H1 (cell line): Measurements from ENCODE around the gene AGAP1. TPM values are rescaled to one million over a fixed set of nuclear protein-coding genes. Genes with fewer than 3 reads are reported as not detected.

Source experiments
- CTCF ChIA-PET: fragments of 300-600 bp; sonication (Branson Sonifier 250); formaldehyde crosslinking; loops from one replicate; lab custom pipeline; 2021; ENCODE audit not compliant: partially characterized antibody; lab: Charles Lee
- POLR2A ChIA-PET: fragments of 300-600 bp; sonication (Branson Sonifier 250); formaldehyde crosslinking; loops from one replicate; lab custom pipeline; 2021; ENCODE audit warnings: inconsistent platforms; ENCODE audit not compliant: partially characterized antibody; lab: Charles Lee
- DNase-seq, 2 experiments: peaks; one replicate each; pipeline versions ENCODE4 v3.0.0 to v3.0.0-alpha.2; 2010 to 2022; ENCODE audit warnings: low spot score in 2 of 2, low read depth in 1 of 2, mixed read lengths in 1 of 2
- FAIRE-seq: peaks from 2 replicates; lab custom pipeline; 2011; peaks lifted over from hg19 to GRCh38; lab: Jason Lieb, UNC
- H2AFZ ChIP-seq: 2 replicates; pipeline ENCODE4 v1.8.1; 2012; ENCODE audit warnings: low read length, inconsistent platforms
- H2AK5ac ChIP-seq: 2 replicates; pipeline ENCODE4 v1.6.1; 2013; ENCODE audit warnings: low read depth, low read length
- H2BK120ac ChIP-seq: replicated peaks from 2 replicates; pipeline ENCODE3; 2013; ENCODE audit warnings: low read depth, low read length, inconsistent platforms
- H2BK12ac ChIP-seq: 2 replicates; pipeline ENCODE4 v1.6.1; 2013; ENCODE audit warnings: low read depth, low read length
- H2BK15ac ChIP-seq: 2 replicates; pipeline ENCODE4 v1.6.1; 2013; ENCODE audit warnings: low read length
- H2BK20ac ChIP-seq: 2 replicates; pipeline ENCODE4 v1.6.1; 2013; ENCODE audit warnings: low read length
- H2BK5ac ChIP-seq: 2 replicates; pipeline ENCODE4 v1.6.1; 2013; ENCODE audit warnings: low read depth, low read length
- H3K14ac ChIP-seq: 2 replicates; pipeline ENCODE4 v1.6.1; 2013; ENCODE audit warnings: inconsistent platforms; ENCODE audit not compliant: insufficient read length
- H3K18ac ChIP-seq: 2 replicates; pipeline ENCODE4 v1.6.1; 2013; ENCODE audit warnings: low read length; ENCODE audit errors: extremely low read depth
- H3K23ac ChIP-seq: 2 replicates; pipeline ENCODE4 v1.6.1; 2013; ENCODE audit warnings: inconsistent platforms; ENCODE audit not compliant: insufficient read length
- H3K23me2 ChIP-seq: 2 replicates; pipeline ENCODE4 v1.6.1; 2013; ENCODE audit warnings: low read depth, low read length
- H3K27ac ChIP-seq: 2 replicates; pipeline ENCODE4 v1.6.1; 2011; ENCODE audit warnings: low read depth, low read length, inconsistent platforms
- H3K27me3 ChIP-seq, 4 experiments: replicated peaks in 1 of 4; 1 replicate in 1 of 4; 2 replicates in 3 of 4; pipeline versions ENCODE4 v1.6.1 to v1.8.1; 2011 to 2013; ENCODE audit warnings: low read length in 3 of 4, mild to moderate bottlenecking in 3 of 4, inconsistent platforms in 2 of 4, mixed read lengths in 2 of 4, moderate library complexity in 1 of 4; ENCODE audit not compliant: control insufficient read depth in 3 of 4, insufficient read depth in 3 of 4; ENCODE audit errors: extremely low read depth in 1 of 4
- H3K36me3 ChIP-seq, 4 experiments: 2 replicates each; pipeline versions ENCODE4 v1.6.1 to v1.8.1; 2011 to 2013; ENCODE audit warnings: mild to moderate bottlenecking in 4 of 4, low read length in 3 of 4, moderate library complexity in 2 of 4, control low read depth in 1 of 4, inconsistent platforms in 1 of 4; ENCODE audit not compliant: insufficient read depth in 4 of 4, control insufficient read depth in 2 of 4
- H3K4ac ChIP-seq: replicated peaks from 2 replicates; pipeline ENCODE3; 2013; ENCODE audit warnings: low read length, low read depth, mixed read lengths, inconsistent platforms; ENCODE audit not compliant: insufficient read length
- H3K4me1 ChIP-seq, 4 experiments: replicated peaks in 1 of 4; 1 replicate in 1 of 4; 2 replicates in 3 of 4; pipeline versions ENCODE4 v1.6.1 to v1.8.1; 2011 to 2013; ENCODE audit warnings: low read length in 3 of 4, inconsistent platforms in 2 of 4, mixed read lengths in 1 of 4; ENCODE audit not compliant: insufficient read depth in 4 of 4, control insufficient read depth in 3 of 4
- H3K4me2 ChIP-seq, 2 experiments: 2 replicates each; pipeline versions ENCODE4 v1.6.1 to v1.8.1; 2011 to 2013; ENCODE audit warnings: low read depth in 2 of 2, low read length in 2 of 2, control low read depth in 1 of 2, inconsistent platforms in 1 of 2, mild to moderate bottlenecking in 1 of 2; ENCODE audit not compliant: insufficient read depth in 1 of 2
- H3K4me3 ChIP-seq, 4 experiments: fragments of 200-600, 300-600 bp in 1 of 4; sonication (generic), shearing (Covaris generic), sonication (Bioruptor Twin) in 1 of 4; 2 replicates each; pipeline versions ENCODE4 v1.5.1 to v1.8.1; 2011 to 2016; ENCODE audit warnings: low read length in 4 of 4, low read depth in 3 of 4, control low read depth in 2 of 4, inconsistent platforms in 2 of 4, mild to moderate bottlenecking in 2 of 4, mixed read lengths in 1 of 4, moderate library complexity in 1 of 4; ENCODE audit not compliant: insufficient read depth in 2 of 4; ENCODE audit errors: extremely low read depth in 1 of 4
- H3K56ac ChIP-seq: replicated peaks from 2 replicates; pipeline ENCODE3; 2013; ENCODE audit warnings: low read depth, mild to moderate bottlenecking, mixed read lengths, low read length, inconsistent platforms; ENCODE audit not compliant: insufficient read length
- H3K79me1 ChIP-seq: 2 replicates; pipeline ENCODE4 v1.6.1; 2013; ENCODE audit warnings: low read depth, low read length, control low read depth
- H3K79me2 ChIP-seq, 2 experiments: 2 replicates each; pipeline versions ENCODE4 v1.6.1 to v1.8.1; 2012 to 2013; ENCODE audit warnings: low read length in 2 of 2, mild to moderate bottlenecking in 2 of 2, inconsistent platforms in 1 of 2; ENCODE audit not compliant: insufficient read depth in 2 of 2, control insufficient read depth in 1 of 2
- H3K9ac ChIP-seq, 4 experiments: replicated peaks in 1 of 4; 1 replicate in 1 of 4; 2 replicates in 3 of 4; pipeline versions ENCODE4 v1.6.1 to v1.8.1; 2011 to 2013; ENCODE audit warnings: low read depth in 3 of 4, low read length in 3 of 4, control low read depth in 2 of 4, mild to moderate bottlenecking in 2 of 4, moderate library complexity in 2 of 4, inconsistent platforms in 1 of 4; ENCODE audit errors: extremely low read depth in 1 of 4
- H3K9me3 ChIP-seq, 2 experiments: 2 replicates each; pipeline versions ENCODE4 v1.6.1 to v1.8.1; 2012 to 2013; ENCODE audit warnings: mild to moderate bottlenecking in 2 of 2, moderate library complexity in 2 of 2, control low read depth in 1 of 2, inconsistent platforms in 1 of 2, low read depth in 1 of 2, low read length in 1 of 2, mixed read lengths in 1 of 2; ENCODE audit not compliant: insufficient read depth in 2 of 2
- H4K20me1 ChIP-seq, 2 experiments: replicated peaks in 1 of 2; 2 replicates each; pipeline versions ENCODE3 to v1.8.1; 2011 to 2013; ENCODE audit warnings: inconsistent platforms in 2 of 2, low read length in 2 of 2, mild to moderate bottlenecking in 1 of 2; ENCODE audit not compliant: insufficient read depth in 2 of 2, control insufficient read depth in 1 of 2
- H4K5ac ChIP-seq: 2 replicates; pipeline ENCODE4 v1.6.1; 2013; ENCODE audit warnings: low read length, low read depth, mixed read lengths, inconsistent platforms; ENCODE audit not compliant: insufficient read length
- H4K8ac ChIP-seq: 2 replicates; pipeline ENCODE4 v1.8.0; 2013; ENCODE audit warnings: mild to moderate bottlenecking, moderate library complexity, low read length, inconsistent platforms; ENCODE audit not compliant: insufficient read depth; ENCODE audit errors: extremely low read depth
- H4K91ac ChIP-seq: replicated peaks from 2 replicates; pipeline ENCODE3; 2013; ENCODE audit warnings: low read length, mixed read lengths, inconsistent platforms; ENCODE audit not compliant: insufficient read length
- BRCA1 ChIP-seq: IDR thresholded peaks from 2 replicates; pipeline ENCODE4 v1.6.1; 2012; ENCODE audit warnings: low read depth, low read length, improper control_type of control experiment
- E2F6 ChIP-seq: IDR thresholded peaks from 2 replicates; pipeline ENCODE4 v1.6.1; 2012; ENCODE audit warnings: inconsistent platforms
- KDM1A ChIP-seq: fragments of 200-600, 300-600 bp; sonication (generic); IDR thresholded peaks from 2 replicates; pipeline ENCODE4 v1.7.1; 2016; ENCODE audit warnings: mild to moderate bottlenecking, low read length, borderline replicate concordance
- RNF2 ChIP-seq: fragments of 200-900, 300-1000 bp; sonication (generic); IDR thresholded peaks from 2 replicates; pipeline ENCODE4 v1.7.1; 2016; ENCODE audit warnings: borderline replicate concordance, low read depth, mild to moderate bottlenecking, antibody characterized with exemption, low read length; ENCODE audit not compliant: poor library complexity, severe bottlenecking; ENCODE audit errors: missing control alignments
- WGBS, 2 experiments: shearing (Covaris generic) in 1 of 2; methylation state at CpG; one replicate each; pipeline versions ENCODE4 v1.1.6 to v1.1.7; 2013 to 2015; ENCODE audit warnings: low lambda C conversion rate in 2 of 2, mixed read lengths in 2 of 2, inconsistent platforms in 1 of 2, low coverage in 1 of 2, missing lambda C conversion rate in 1 of 2; ENCODE audit not compliant: insufficient replicate concordance in 2 of 2, insufficient coverage in 1 of 2, insufficient read length in 1 of 2; ENCODE audit errors: extremely low coverage in 1 of 2, missing lambda C conversion rate in 1 of 2; 5-methylcytosine and 5-hydroxymethylcytosine counted together
- polyA plus RNA-seq, 7 experiments: library from polyadenylated mRNA; depleted of rRNA in 3 of 7; stranded (reverse) in 5 of 7; unstranded in 2 of 7; fragments of >200 nt in 5 of 7; fragments of 200-250 nt in 2 of 7; gene quantifications; 1 replicate in 5 of 7; 2 replicates in 1 of 7; 4 replicates in 1 of 7; pipeline versions ENCODE4 v1.2.1 to v1.2.3, GENCODE V29; 2011 to 2013; ENCODE audit warnings: missing spikeins in 2 of 7, mixed read lengths in 2 of 7
- total RNA-seq: library from RNA; stranded (reverse); fragmentation: NEBNext Ultra II Directional; extraction: Animal tissue kit (Norgen Biotek cat#: 25700); gene quantifications from 2 replicates; pipeline ENCODE4 v1.2.1, GENCODE V29; 2021

Gene AGAP1
- total and polyA plus RNA-seq, 2 of the 8 experiments (the other 6 are each of a cell fraction or from before 2014, with no cell fraction given), result 18.1 to 39.4 TPM

- H2BK15ac ChIP-seq, result no peak overlapping the region
- DNase-seq, result no peak
- CTCF ChIA-PET, result interaction anchor here (0.6 to 3.0 kb wide), 10 partner anchors 9 to 176 kb away, joined by 3 to 12 read pairs (median 4); no protein-coding TSS in a partner anchor
- TF ChIP-seq RNF2, result no peak
- no peak for TF ChIP-seq KDM1A
- TF ChIP-seq BRCA1, result no peak
- no peak for TF ChIP-seq E2F6
These were observed 613.7 kb downstream of the AGAP1 start for GRCh38 chr2:236107536-236107935.

More at GRCh38 chr2:236107536-236107935, 613.7 kb downstream of the AGAP1 start:
- H3K9ac ChIP-seq, result 0 out of 7 replicates have a peak overlapping the region, but pooled peaks of 1 of the 4 experiments have one; percentile 5
- FAIRE-seq, result no peak
- WGBS, 2 experiments, result 92% methylated on average over 11 of the region's 11 CpGs; no CpG with 5 or more reads in 1 of the 2 experiments
- H3K79me1 ChIP-seq, result no peaks in the 10 kb centered on the region
- H2AK5ac ChIP-seq, result 0 out of 2 replicates have a peak overlapping the region, but pooled peaks have one; percentile 90
- peak overlapping the region; percentile 32; the same call in 1 of the 2 replicates for H2BK20ac ChIP-seq
- peaks cover 2 to 3% of the 10 kb centered on the region in 2 experiments for H4K20me1 ChIP-seq
- no peaks in the 10 kb centered on the region for H3K79me2 ChIP-seq
- H3K23ac ChIP-seq, result no peak overlapping the region
- H2BK12ac ChIP-seq, result no peak overlapping the region; the same call in 1 of the 2 replicates
- H2BK120ac ChIP-seq, result no peak overlapping the region
- H4K91ac ChIP-seq, result peak overlapping the region; percentile 15
- H3K4ac ChIP-seq, result no peak overlapping the region
- H4K5ac ChIP-seq, result no peak overlapping the region
- no peaks in the 10 kb centered on the region for H3K36me3 ChIP-seq
- no peak overlapping the region for H3K14ac ChIP-seq
- no peaks in the 10 kb centered on the region for H3K23me2 ChIP-seq
- H3K56ac ChIP-seq, result no peak overlapping the region
- H4K8ac ChIP-seq, result no peak overlapping the region; the same call in 1 of the 2 replicates
- no peak overlapping the region for H3K4me3 ChIP-seq
- H3K27ac ChIP-seq, result no peak overlapping the region
- no peaks in the 10 kb centered on the region for H3K9me3 ChIP-seq
- POLR2A ChIA-PET, result no interaction called here
- no peak overlapping the region; a peak in 1 of 4 replicates for H3K4me2 ChIP-seq
- H3K27me3 ChIP-seq, result no peaks in the 10 kb centered on the region
- no peak overlapping the region for H3K18ac ChIP-seq
- H2BK5ac ChIP-seq, result no peak overlapping the region; the same call in 1 of the 2 replicates
- H3K4me1 ChIP-seq, result peaks cover 0 to 22% (median 11%) of the 10 kb centered on the region in 4 experiments; a peak in 6 of 7 replicates
- no peak overlapping the region for H2AFZ ChIP-seq
